Suprapubic skin (tissue), 3 donors: ENCODE measurements around the gene MAML2.

Source experiments
- CTCF ChIP-seq, 2 donors: fragments of 200-600 bp in 1 of 2; fragments of 450-650 bp in 1 of 2; sonication (generic) in 1 of 2; IDR thresholded peaks; one replicate each; pipeline ENCODE4 v1.5.1; 2016 to 2019; ENCODE audit warnings: antibody characterized with exemption in 2 of 2, mild to moderate bottlenecking in 1 of 2, moderate library complexity in 1 of 2
- POLR2A ChIP-seq, 2 donors: fragments of 450-650 bp; IDR thresholded peaks; one replicate each; pipeline ENCODE4 v1.6.1; 2017; ENCODE audit warnings: antibody characterized with exemption in 2 of 2, mild to moderate bottlenecking in 2 of 2, moderate library complexity in 2 of 2

GRCh38 chr11:96241331-96241841, 101.6 kb downstream of the MAML2 start:
- no peak for TF ChIP-seq CTCF (IDR thresholded peaks at IDR 0.05)
- no peak for TF ChIP-seq POLR2A (IDR thresholded peaks at IDR 0.05)
